ENCODE measurements around the gene CYS1.

The CYS1 gene, protein sequence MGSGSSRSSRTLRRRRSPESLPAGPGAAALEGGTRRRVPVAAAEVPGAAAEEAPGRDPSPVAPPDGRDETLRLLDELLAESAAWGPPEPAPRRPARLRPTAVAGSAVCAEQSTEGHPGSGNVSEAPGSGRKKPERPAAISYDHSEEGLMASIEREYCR

GRCh38 chr2:10079870-10080535 lies at the start of gene CYS1:
Gene CYS1, minus strand, starts transcription at chr2:10080411. Its CDS starts 188 bp downstream, at chr2:10080223.
- TF ChIP-seq ZNF274 (IDR thresholded peaks at IDR 0.05; ENCODE audit: low read depth, low read length) = no peak
- H3K4me3 ChIP-seq (ENCODE audit: low read length) = peak within 1 kb of the TSS; percentile 72; the same call in 1 of the 2 replicates

DNA sequence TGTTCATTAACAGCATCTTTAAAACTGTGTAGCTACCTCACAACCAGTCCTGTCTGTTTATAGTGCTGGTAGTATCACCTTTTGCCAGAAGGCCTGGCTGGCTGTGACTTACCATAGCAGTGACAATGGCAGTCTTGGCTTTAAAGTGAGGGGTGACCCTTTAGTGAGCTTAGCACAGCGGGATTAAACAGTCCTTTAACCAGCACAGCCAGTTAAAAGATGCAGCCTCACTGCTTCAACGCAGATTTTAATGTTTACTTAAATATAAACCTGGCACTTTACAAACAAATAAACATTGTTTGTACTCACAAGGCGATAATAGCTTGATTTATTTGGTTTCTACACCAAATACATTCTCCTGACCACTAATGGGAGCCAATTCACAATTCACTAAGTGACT lies 49.3 kb upstream of the CYS1 start:
- TF ChIP-seq ZNF274 (IDR thresholded peaks at IDR 0.05; ENCODE audit: low read depth, low read length) = no peak
- H3K4me3 ChIP-seq (ENCODE audit: low read length) = no peak overlapping the region

DNA sequence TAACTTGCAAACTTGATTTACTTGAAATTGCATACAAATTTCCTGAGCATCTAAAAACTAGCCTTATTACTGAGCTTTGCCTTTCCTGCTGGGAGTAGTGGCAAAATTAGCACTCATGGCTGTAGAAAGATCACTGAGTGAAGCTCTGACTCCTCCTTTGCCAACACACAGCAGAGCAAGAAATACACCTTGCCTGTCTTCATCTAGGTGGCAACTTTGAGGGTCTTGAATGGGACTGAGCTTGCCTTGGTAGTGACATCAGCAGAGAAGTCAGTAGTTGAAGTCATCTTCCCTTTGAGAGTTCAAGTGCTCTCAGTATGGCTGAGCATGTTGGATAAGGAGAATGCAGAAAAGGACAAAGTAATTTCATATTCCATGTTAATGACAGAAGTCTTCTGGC lies 48.2 kb upstream of the CYS1 start:
- H3K4me3 ChIP-seq (ENCODE audit: low read length) = no peak overlapping the region; the same call in 1 of the 2 replicates
- TF ChIP-seq ZNF274 (IDR thresholded peaks at IDR 0.05; ENCODE audit: low read depth, low read length) = no peak

DNA sequence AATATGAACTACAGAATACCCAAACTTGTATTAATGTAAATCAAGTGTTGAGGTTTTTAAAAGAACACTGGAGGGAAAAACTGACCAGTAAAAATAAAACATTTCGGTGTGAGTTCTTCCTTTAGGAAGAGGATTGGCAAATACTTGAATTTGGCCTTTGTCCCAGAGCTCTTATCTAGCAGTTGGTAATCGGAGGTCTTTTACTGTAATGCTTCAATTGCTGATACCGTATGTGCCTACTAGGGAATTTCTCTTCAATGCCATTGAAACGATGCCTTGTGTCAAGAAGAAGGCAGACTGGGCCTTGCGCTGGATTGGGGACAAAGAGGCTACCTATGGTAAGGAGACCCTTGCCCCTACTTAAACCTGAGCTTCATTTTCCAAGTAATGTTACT lies 46.4 kb upstream of the CYS1 start:
- H3K4me3 ChIP-seq (ENCODE audit: low read length) = no peak overlapping the region
- no peak for TF ChIP-seq ZNF274 (IDR thresholded peaks at IDR 0.05; ENCODE audit: low read depth, low read length)

DNA sequence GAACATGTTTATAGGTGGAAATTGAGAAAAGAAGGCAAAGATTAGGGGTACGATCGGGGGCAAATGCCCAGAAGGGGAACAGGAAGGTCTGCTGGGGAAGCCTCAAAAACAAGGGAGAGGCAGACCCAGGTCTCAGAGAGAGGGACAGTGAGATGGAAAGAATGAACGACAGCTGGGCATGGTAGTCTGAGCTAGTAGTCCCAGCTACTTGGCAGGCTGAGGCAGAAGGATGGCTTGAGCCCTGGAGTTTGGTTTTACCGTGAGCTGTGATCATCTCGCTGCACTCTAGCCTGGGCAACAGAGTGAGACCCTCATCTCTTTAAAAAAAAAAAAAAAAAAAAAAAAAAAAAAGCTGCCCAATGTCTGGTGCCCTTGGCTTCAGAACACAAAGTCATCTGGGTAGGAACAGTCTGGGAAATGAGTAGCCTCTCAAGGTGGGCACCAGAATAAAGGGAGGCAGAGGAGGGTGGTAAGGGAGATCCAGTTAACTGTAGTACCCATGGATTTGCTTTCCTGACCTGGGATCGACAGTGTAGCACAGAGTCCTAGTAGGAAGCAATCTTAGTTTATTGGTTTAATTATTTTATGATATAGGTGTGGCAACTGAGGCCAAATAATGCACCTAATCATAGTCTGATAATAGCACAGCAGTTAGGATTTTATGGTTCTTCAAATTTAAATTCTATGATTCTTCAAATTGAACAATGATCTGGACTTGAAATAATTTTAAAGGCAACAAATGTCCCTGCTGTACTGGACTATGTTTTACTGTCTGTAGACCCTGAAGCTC lies 45.8 kb upstream of the CYS1 start:
- no peak for TF ChIP-seq ZNF274 (IDR thresholded peaks at IDR 0.05; ENCODE audit: low read depth, low read length)
- peak overlapping the region; percentile 30; the same call in 1 of the 2 replicates for H3K4me3 ChIP-seq (ENCODE audit: low read length)

DNA sequence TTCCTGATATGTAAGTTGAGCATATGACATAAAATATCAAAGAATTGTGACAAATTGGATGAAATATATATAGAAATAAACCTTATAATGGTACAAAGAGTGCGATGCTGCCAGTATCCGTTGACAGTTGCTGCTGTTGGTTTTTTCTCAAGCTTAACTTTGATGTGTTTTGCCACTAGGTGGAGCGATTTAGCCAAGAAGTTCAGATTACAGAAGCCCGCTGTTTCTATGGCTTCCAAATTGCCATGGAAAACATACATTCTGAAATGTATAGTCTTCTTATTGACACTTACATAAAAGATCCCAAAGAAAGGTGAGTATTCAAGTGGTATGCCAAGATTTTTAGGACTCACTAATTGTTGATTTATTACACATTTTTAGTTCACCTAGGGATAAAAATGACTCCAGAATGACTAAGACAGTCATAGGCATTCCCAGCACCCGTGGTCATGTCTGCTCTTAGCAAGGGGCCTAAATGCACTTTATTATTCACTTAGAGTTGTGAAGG lies 44.4 kb upstream of the CYS1 start:
- no peak for TF ChIP-seq ZNF274 (IDR thresholded peaks at IDR 0.05; ENCODE audit: low read depth, low read length)
- peak overlapping the region; percentile 75 for H3K4me3 ChIP-seq (ENCODE audit: low read length)

- H3K4me3 ChIP-seq (ENCODE audit: low read length) = peak overlapping the region; percentile 75
- no peak for TF ChIP-seq ZNF274 (IDR thresholded peaks at IDR 0.05; ENCODE audit: low read depth, low read length)
Measured at GRCh38 chr2:10123281-10123680, 43.1 kb upstream of the CYS1 start.

GRCh38 chr2:10122500-10123280 lies 42.5 kb upstream of the CYS1 start, which contains the start of gene RRM2:
Gene RRM2, plus strand, starts transcription at chr2:10122739. Its CDS starts 60 bp downstream, at chr2:10122799.
- H3K4me3 ChIP-seq (ENCODE audit: low read length) = peak within 1 kb of the TSS; percentile 75
- TF ChIP-seq ZNF274 (IDR thresholded peaks at IDR 0.05; ENCODE audit: low read depth, low read length) = no peak

GRCh38 chr2:10120877-10121574 lies 40.8 kb upstream of the CYS1 start:
- H3K4me3 ChIP-seq (ENCODE audit: low read length) = peak overlapping the region; percentile 75
- TF ChIP-seq ZNF274 (IDR thresholded peaks at IDR 0.05; ENCODE audit: low read depth, low read length) = no peak

GRCh38 chr2:10120158-10120876 lies 40.1 kb upstream of the CYS1 start:
- TF ChIP-seq ZNF274 (IDR thresholded peaks at IDR 0.05; ENCODE audit: low read depth, low read length) = no peak

GRCh38 chr2:10119601-10120157 lies 39.5 kb upstream of the CYS1 start:
- TF ChIP-seq ZNF274 (IDR thresholded peaks at IDR 0.05; ENCODE audit: low read depth, low read length) = no peak
- peak overlapping the region; percentile 44; the same call in 1 of the 2 replicates for H3K4me3 ChIP-seq (ENCODE audit: low read length)

More at GRCh38 chr2:10120158-10120876, 40.1 kb upstream of the CYS1 start:
- peak overlapping the region; percentile 75 for H3K4me3 ChIP-seq (ENCODE audit: low read length)

DNA sequence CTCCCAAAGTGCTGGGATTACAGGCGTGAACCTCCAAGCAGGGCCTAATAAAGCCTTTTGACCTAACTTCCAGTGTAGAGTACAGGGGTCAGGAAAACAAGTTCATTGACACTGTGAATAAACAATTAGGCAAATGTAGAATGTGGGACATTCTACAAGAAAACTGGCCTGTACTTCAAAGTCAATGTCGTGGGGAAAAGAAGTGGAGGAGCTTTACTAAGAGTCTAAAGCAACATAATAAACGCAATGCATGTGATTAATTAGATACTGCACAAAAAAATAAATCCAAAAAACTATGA lies 38.8 kb upstream of the CYS1 start:
- no peak for TF ChIP-seq ZNF274 (IDR thresholded peaks at IDR 0.05; ENCODE audit: low read depth, low read length)
- H3K4me3 ChIP-seq (ENCODE audit: low read length) = no peak overlapping the region

All from GM08714 (cell line).